SJSA1 (cell line): ENCODE results near the gene DOK7. TPM values are rescaled to one million over a fixed set of nuclear protein-coding genes. Genes with fewer than 3 reads are reported as not detected.

ENCODE experiments used
- DNase-seq, 2 experiments: peaks; one replicate each; pipeline ENCODE4 v3.0.0-alpha.2; 2015 to 2020; ENCODE audit warnings: low spot score in 2 of 2, low read depth in 1 of 2
- H3K27ac ChIP-seq: fragments of 250-450 bp; sonication (Bioruptor Pico); 2 replicates; pipeline ENCODE4 v1.5.1; 2020; ENCODE audit warnings: mild to moderate bottlenecking, moderate library complexity
- H3K27me3 ChIP-seq: fragments of 250-450 bp; sonication (Bioruptor Pico); replicated peaks from 2 replicates; pipeline ENCODE4 v1.5.1; 2020; ENCODE audit warnings: mild to moderate bottlenecking, moderate library complexity
- H3K36me3 ChIP-seq: fragments of 250-450 bp; sonication (Bioruptor Pico); 2 replicates; pipeline ENCODE4 v1.5.1; 2020; ENCODE audit warnings: mild to moderate bottlenecking
- H3K4me1 ChIP-seq: fragments of 250-450 bp; sonication (Bioruptor Pico); replicated peaks from 2 replicates; pipeline ENCODE4 v1.6.1; 2021; ENCODE audit warnings: mild to moderate bottlenecking
- H3K4me3 ChIP-seq: fragments of 250-450 bp; sonication (Bioruptor Pico); 2 replicates; pipeline ENCODE4 v1.5.1; 2020; ENCODE audit warnings: mild to moderate bottlenecking
- H3K9me3 ChIP-seq: fragments of 250-450 bp; sonication (Bioruptor Pico); replicated peaks from 2 replicates; pipeline ENCODE4 v1.5.1; 2020; ENCODE audit warnings: mild to moderate bottlenecking
- total RNA-seq: library from RNA; depleted of rRNA; stranded (reverse); fragments of >200 nt; shearing (Covaris generic); gene quantifications from 2 replicates; pipeline ENCODE4 v1.2.3, GENCODE V29; 2014

Gene DOK7
- total RNA-seq, 1 experiment from 2014 or later: 0.05 TPM

- Histone ChIP-seq H3K36me3 (no peaks in the 10 kb centered on the region), H3K27ac (no peak overlapping the region), H3K27me3 (no peaks in the 10 kb centered on the region), H3K4me3 (no peak overlapping the region), H3K4me1 (no peaks in the 10 kb centered on the region), H3K9me3 (no peaks in the 10 kb centered on the region)
- no peak for DNase-seq
Observed at GRCh38 chr4:3525532-3526430, 62.7 kb downstream of the DOK7 start.

GRCh38 chr4:3526456-3526855, 63.4 kb downstream of the DOK7 start:
- Histone ChIP-seq H3K9me3 (no peaks in the 10 kb centered on the region), H3K4me3 (no peak overlapping the region), H3K27me3 (no peaks in the 10 kb centered on the region), H3K4me1 (0 out of 2 replicates have a peak, but pooled peaks cover 2% of the 10 kb centered on the region), H3K27ac (no peak overlapping the region), H3K36me3 (no peaks in the 10 kb centered on the region)
- no peak for DNase-seq

GRCh38 chr4:3527101-3527913, 64.2 kb downstream of the DOK7 start:
- no peaks in the 10 kb centered on the region for H3K9me3 ChIP-seq
- H3K36me3 ChIP-seq: no peaks in the 10 kb centered on the region
- H3K4me3 ChIP-seq: no peak overlapping the region
- no peak overlapping the region for H3K27ac ChIP-seq
- 0 out of 2 replicates have a peak, but pooled peaks cover 4% of the 10 kb centered on the region for H3K4me1 ChIP-seq
- peak in 1 of 2 experiments; percentile 18 for DNase-seq
- H3K27me3 ChIP-seq: no peaks in the 10 kb centered on the region

- H3K36me3 ChIP-seq: no peaks in the 10 kb centered on the region
- peaks cover 8% of the 10 kb centered on the region for H3K4me1 ChIP-seq
- no peak overlapping the region for H3K27ac ChIP-seq
- no peaks in the 10 kb centered on the region for H3K27me3 ChIP-seq
- no peaks in the 10 kb centered on the region for H3K9me3 ChIP-seq
- no peak overlapping the region for H3K4me3 ChIP-seq
- peak in 1 of 2 experiments; percentile 16 for DNase-seq
Observed at GRCh38 chr4:3527914-3528876, 65.1 kb downstream of the DOK7 start.

- Histone ChIP-seq H3K4me3 (no peak overlapping the region), H3K27ac (no peak overlapping the region), H3K36me3 (no peaks in the 10 kb centered on the region), H3K9me3 (no peaks in the 10 kb centered on the region), H3K4me1 (peaks cover 8% of the 10 kb centered on the region), H3K27me3 (no peaks in the 10 kb centered on the region)
- no peak for DNase-seq
Observed at GRCh38 chr4:3529363-3529762, 66.3 kb downstream of the DOK7 start.

GRCh38 chr4:3530051-3530450, 66.9 kb downstream of the DOK7 start:
- no peak for DNase-seq
- no peaks in the 10 kb centered on the region for H3K9me3 ChIP-seq
- peaks cover 8% of the 10 kb centered on the region for H3K4me1 ChIP-seq
- no peaks in the 10 kb centered on the region for H3K36me3 ChIP-seq
- no peak overlapping the region for H3K27ac ChIP-seq
- H3K27me3 ChIP-seq: no peaks in the 10 kb centered on the region
- no peak overlapping the region for H3K4me3 ChIP-seq

- no peaks in the 10 kb centered on the region for H3K36me3 ChIP-seq
- no peaks in the 10 kb centered on the region for H3K27me3 ChIP-seq
- H3K4me3 ChIP-seq: no peak overlapping the region
Observed at GRCh38 chr4:3530663-3531254, 67.7 kb downstream of the DOK7 start.

GRCh38 chr4:3531318-3531878, 68.3 kb downstream of the DOK7 start:
- no peaks in the 10 kb centered on the region for H3K27me3 ChIP-seq
- H3K4me1 ChIP-seq: peaks cover 8% of the 10 kb centered on the region
- H3K36me3 ChIP-seq: no peaks in the 10 kb centered on the region
- peak in 1 of 2 experiments; percentile 1 for DNase-seq
- H3K9me3 ChIP-seq: no peaks in the 10 kb centered on the region
- peak overlapping the region; percentile 58 for H3K4me3 ChIP-seq
- no peak overlapping the region for H3K27ac ChIP-seq

More at GRCh38 chr4:3530663-3531254, 67.7 kb downstream of the DOK7 start:
- DNase-seq: no peak
- no peak overlapping the region for H3K27ac ChIP-seq
- peaks cover 8% of the 10 kb centered on the region for H3K4me1 ChIP-seq
- H3K9me3 ChIP-seq: no peaks in the 10 kb centered on the region

GRCh38 chr4:3531879-3532750, 69.0 kb downstream of the DOK7 start, which contains the start of gene LRPAP1:
LRPAP1 (minus strand) TSS chr4:3532422; CDS start chr4:3532412, 10 bp downstream.
- peak; percentile 52 to 79 for DNase-seq
- Histone ChIP-seq H3K9me3 (no peaks in the 10 kb centered on the region), H3K27ac (no peak within 1 kb of the TSS), H3K36me3 (no peaks in the 10 kb centered on the region), H3K4me1 (peaks cover 8% of the 10 kb centered on the region), H3K4me3 (peak within 1 kb of the TSS; percentile 58), H3K27me3 (no peaks in the 10 kb centered on the region)

GRCh38 chr4:3532751-3533422, 69.8 kb downstream of the DOK7 start:
- Histone ChIP-seq H3K27ac (no peak overlapping the region), H3K36me3 (no peaks in the 10 kb centered on the region), H3K27me3 (no peaks in the 10 kb centered on the region), H3K4me3 (peak overlapping the region; percentile 58), H3K4me1 (peaks cover 8% of the 10 kb centered on the region), H3K9me3 (no peaks in the 10 kb centered on the region)
- DNase-seq: no peak

GRCh38 chr4:3533423-3533820, 70.3 kb downstream of the DOK7 start:
- DNase-seq: no peak
- H3K9me3 ChIP-seq: no peaks in the 10 kb centered on the region
- H3K4me1 ChIP-seq: peaks cover 8% of the 10 kb centered on the region
- H3K27ac ChIP-seq: no peak overlapping the region
- no peaks in the 10 kb centered on the region for H3K27me3 ChIP-seq
- H3K4me3 ChIP-seq: no peak overlapping the region
- H3K36me3 ChIP-seq: no peaks in the 10 kb centered on the region
